DOHH2 (cell line): ENCODE results near the gene COG1.

ENCODE experiments used
- H3F3A ChIP-seq: fragments of 200-600 bp; sonication (generic), shearing (Covaris generic); 2 replicates; pipeline ENCODE4 v1.6.0; 2016; ENCODE audit warnings: antibody characterized with exemption, mild to moderate bottlenecking; ENCODE audit not compliant: control insufficient read depth, insufficient read depth
- H3K27ac ChIP-seq: fragments of 200-600 bp; sonication (generic); 2 replicates; pipeline ENCODE4 v1.5.1; 2014; ENCODE audit warnings: low read depth, mild to moderate bottlenecking, low read length, moderate library complexity
- H3K27me3 ChIP-seq: fragments of 200-600 bp; sonication (generic); 2 replicates; pipeline ENCODE4 v1.6.1; 2014; ENCODE audit warnings: mild to moderate bottlenecking, low read length, mixed read lengths; ENCODE audit not compliant: control insufficient read depth
- H3K36me3 ChIP-seq: fragments of 200-600 bp; sonication (generic); 2 replicates; pipeline ENCODE4 v1.6.1; 2014; ENCODE audit warnings: mild to moderate bottlenecking, low read length, moderate library complexity, mixed read lengths; ENCODE audit not compliant: control insufficient read depth
- H3K4me1 ChIP-seq: fragments of 200-600 bp; sonication (generic); 2 replicates; pipeline ENCODE4 v1.6.1; 2014; ENCODE audit warnings: mild to moderate bottlenecking, low read length, mixed read lengths; ENCODE audit not compliant: control insufficient read depth
- H3K4me2 ChIP-seq: fragments of 200-600 bp; sonication (generic); 2 replicates; pipeline ENCODE4 v1.6.0; 2014; ENCODE audit warnings: mild to moderate bottlenecking, low read length, moderate library complexity
- H3K4me3 ChIP-seq: fragments of 200-600 bp; sonication (generic); 2 replicates; pipeline ENCODE4 v1.5.1; 2014; ENCODE audit warnings: mild to moderate bottlenecking, low read length, mixed read lengths
- H3K79me2 ChIP-seq: fragments of 200-600 bp; sonication (generic); 2 replicates; pipeline ENCODE4 v1.6.1; 2014; ENCODE audit warnings: mild to moderate bottlenecking, low read length, mixed read lengths; ENCODE audit not compliant: control insufficient read depth
- H3K9me2 ChIP-seq: fragments of 200-600 bp; sonication (generic); replicated peaks from 2 replicates; pipeline ENCODE4 v1.6.1; 2014; ENCODE audit warnings: mild to moderate bottlenecking, low read length, mixed read lengths; ENCODE audit not compliant: control insufficient read depth
- H3K9me3 ChIP-seq: fragments of 200-600 bp; sonication (generic); 2 replicates; pipeline ENCODE4 v1.6.1; 2014; ENCODE audit warnings: antibody characterized with exemption, low read length, mixed read lengths; ENCODE audit not compliant: control insufficient read depth, insufficient read depth
- H4K20me1 ChIP-seq: fragments of 200-600 bp; sonication (generic); 2 replicates; pipeline ENCODE4 v1.6.0; 2014; ENCODE audit warnings: low read depth, mild to moderate bottlenecking, antibody characterized with exemption, low read length, moderate library complexity; ENCODE audit not compliant: control insufficient read depth, insufficient read depth
- EZH2phosphoT487 ChIP-seq: fragments of 200-600 bp; sonication (generic); IDR thresholded peaks from 2 replicates; pipeline ENCODE4 v1.6.1; 2017; ENCODE audit warnings: borderline replicate concordance, mild to moderate bottlenecking, antibody characterized with exemption, low read length, moderate library complexity, mixed read lengths
- TF ChIP-seq, protein P1 (sequence below): fragments of 200-600 bp; sonication (generic); IDR thresholded peaks from one replicate; pipeline ENCODE4 v1.5.1; 2014; ENCODE audit warnings: antibody characterized with exemption, mild to moderate bottlenecking, low read depth, low read length; ENCODE audit not compliant: poor library complexity, severe bottlenecking

The COG1 gene

DNA sequence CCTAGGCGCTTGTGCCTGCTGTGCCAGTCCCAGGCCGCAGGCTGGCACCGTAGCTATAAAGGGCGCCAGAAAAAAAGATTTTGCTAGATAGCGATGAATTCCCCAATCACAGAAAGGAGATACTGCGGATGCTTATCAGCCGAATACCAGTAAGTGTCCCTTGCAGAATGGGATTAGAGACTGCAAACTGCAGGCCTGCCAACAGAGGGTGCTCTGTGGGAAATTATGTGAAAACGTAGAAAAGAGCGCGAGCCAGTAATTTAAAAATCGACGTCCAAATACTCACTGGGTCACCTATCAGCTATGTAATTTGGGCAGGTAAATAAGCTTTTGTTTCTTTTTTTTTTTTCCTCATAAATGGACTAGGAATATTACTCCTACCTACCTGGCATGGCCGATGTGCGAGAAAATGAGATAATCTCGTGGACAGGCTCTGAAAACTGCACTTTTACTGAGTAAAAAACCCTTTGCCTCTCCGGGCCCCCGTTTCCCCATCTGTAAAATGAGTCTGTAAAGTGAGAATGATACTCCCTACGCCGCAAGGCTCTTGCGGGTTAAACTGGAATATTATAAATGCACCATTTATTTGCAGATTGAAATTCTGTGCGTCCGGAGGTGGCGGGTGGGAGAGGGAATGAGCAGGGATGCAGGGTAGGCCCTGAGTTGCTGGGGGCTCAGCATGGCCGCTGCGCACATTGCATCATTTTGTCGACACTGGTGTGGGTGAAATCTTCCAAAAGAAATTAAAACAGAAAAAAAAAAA lies 1.2 kb upstream of the COG1 start:
- Histone ChIP-seq H3K27ac (peak overlapping the region; percentile 69), H3K4me1 (peaks cover 17% of the 10 kb centered on the region), H3K9me3 (no peaks in the 10 kb centered on the region), H3K9me2 (no peaks in the 10 kb centered on the region), H3K36me3 (peaks cover 24% of the 10 kb centered on the region), H3K4me3 (peak overlapping the region; percentile 79), H4K20me1 (no peaks in the 10 kb centered on the region), H3F3A (no peaks in the 10 kb centered on the region), H3K27me3 (no peaks in the 10 kb centered on the region), H3K79me2 (peaks cover 51% of the 10 kb centered on the region), H3K4me2 (peak overlapping the region; percentile 96)
- TF ChIP-seq EZH2phosphoT487, result no peak
- TF ChIP-seq, protein P1, sequence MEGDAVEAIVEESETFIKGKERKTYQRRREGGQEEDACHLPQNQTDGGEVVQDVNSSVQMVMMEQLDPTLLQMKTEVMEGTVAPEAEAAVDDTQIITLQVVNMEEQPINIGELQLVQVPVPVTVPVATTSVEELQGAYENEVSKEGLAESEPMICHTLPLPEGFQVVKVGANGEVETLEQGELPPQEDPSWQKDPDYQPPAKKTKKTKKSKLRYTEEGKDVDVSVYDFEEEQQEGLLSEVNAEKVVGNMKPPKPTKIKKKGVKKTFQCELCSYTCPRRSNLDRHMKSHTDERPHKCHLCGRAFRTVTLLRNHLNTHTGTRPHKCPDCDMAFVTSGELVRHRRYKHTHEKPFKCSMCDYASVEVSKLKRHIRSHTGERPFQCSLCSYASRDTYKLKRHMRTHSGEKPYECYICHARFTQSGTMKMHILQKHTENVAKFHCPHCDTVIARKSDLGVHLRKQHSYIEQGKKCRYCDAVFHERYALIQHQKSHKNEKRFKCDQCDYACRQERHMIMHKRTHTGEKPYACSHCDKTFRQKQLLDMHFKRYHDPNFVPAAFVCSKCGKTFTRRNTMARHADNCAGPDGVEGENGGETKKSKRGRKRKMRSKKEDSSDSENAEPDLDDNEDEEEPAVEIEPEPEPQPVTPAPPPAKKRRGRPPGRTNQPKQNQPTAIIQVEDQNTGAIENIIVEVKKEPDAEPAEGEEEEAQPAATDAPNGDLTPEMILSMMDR, result peak; percentile 82

DNA sequence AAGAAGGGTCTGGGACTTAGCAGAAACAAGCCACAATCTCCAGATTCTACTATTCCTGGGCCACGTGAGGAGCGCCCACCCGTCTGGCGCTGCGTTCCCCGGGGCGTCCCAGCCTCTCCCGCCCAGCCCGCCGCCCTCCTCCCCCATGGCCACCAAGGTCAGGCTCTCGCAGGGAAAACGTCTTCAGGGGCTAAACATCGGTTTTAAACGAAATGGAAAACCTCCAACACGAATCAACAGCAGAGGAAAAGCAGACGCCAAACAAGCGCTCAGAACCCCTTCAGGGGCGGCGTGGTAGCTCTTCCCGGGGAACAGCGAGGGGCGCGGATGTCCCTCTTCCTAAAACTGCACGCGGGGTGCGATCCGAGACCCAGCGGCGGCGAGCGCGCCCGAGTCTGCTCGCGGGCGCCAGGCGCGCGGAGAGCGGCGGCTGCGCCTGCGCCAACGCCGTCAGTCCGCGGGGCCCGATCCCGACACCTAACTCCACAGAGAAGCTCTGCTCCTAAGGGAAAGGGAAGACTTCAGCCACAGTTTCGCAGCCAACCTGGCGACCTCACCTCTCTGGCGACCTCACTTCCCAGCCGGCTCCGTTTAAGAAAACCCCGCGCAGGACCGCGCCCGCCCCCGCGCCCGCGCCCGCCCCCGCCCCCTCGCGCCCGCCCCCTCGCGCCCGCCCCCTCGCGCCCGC lies 505 bp upstream of the COG1 start:
- no peaks in the 10 kb centered on the region for H3K27me3 ChIP-seq
- TF ChIP-seq, protein P1, result no peak
- no peak for TF ChIP-seq EZH2phosphoT487

DNA sequence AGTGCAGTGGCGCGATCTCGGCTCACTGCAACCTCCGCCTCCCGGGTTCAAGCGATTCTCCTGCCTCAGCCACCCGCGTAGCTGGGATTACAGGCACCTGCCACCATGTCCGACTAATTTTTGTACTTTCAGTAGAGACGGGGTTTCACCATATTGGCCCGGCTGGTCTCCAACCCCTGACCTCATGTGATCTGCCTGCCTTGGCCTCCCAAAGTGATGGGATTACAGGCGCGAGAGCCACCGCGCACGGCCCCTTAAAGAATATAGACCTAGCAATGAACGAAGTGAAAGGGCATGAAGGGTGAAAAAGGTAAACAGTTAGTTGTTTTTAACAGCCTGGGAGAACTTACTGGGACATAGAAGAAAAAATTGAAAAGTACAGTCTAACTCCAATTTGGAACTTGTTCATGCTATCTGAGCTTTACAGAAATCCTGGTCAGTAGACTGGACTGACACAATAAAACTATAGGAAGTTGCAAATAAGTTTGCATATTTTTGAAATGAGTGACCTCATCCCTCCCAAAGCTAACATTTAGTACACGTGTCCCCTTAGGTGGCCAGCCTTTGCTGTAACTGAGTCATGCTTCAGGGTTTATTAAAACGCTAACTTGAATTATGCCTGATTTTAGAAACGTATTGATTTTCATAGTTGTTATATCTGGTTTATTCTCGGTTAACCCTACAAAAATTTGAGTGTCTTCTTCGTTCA lies 1.8 kb downstream of the COG1 start:
- H3K9me3 ChIP-seq, result no peaks in the 10 kb centered on the region
- H3K4me2 ChIP-seq, result 0 out of 2 replicates have a peak overlapping the region, but pooled peaks have one; percentile 0
- TF ChIP-seq, protein P1, result no peak
- TF ChIP-seq EZH2phosphoT487, result no peak
- H3K27me3 ChIP-seq, result no peaks in the 10 kb centered on the region
- no peaks in the 10 kb centered on the region for H3F3A ChIP-seq
- no peaks in the 10 kb centered on the region for H3K9me2 ChIP-seq
- H3K4me1 ChIP-seq, result peaks cover 17% of the 10 kb centered on the region
- H4K20me1 ChIP-seq, result no peaks in the 10 kb centered on the region
- no peak overlapping the region for H3K4me3 ChIP-seq
- peaks cover 39% of the 10 kb centered on the region for H3K36me3 ChIP-seq
- H3K27ac ChIP-seq, result no peak overlapping the region
- H3K79me2 ChIP-seq, result peaks cover 43% of the 10 kb centered on the region

More for the DNA sequence above, 505 bp upstream of the COG1 start:
- Histone ChIP-seq H3K27ac (peak overlapping the region; percentile 69), H3K4me3 (peak overlapping the region; percentile 79), H3K9me3 (no peaks in the 10 kb centered on the region), H3K4me1 (peaks cover 17% of the 10 kb centered on the region), H3F3A (no peaks in the 10 kb centered on the region), H3K79me2 (peaks cover 51% of the 10 kb centered on the region), H3K9me2 (no peaks in the 10 kb centered on the region), H3K4me2 (peak overlapping the region; percentile 96), H4K20me1 (no peaks in the 10 kb centered on the region), H3K36me3 (peaks cover 31% of the 10 kb centered on the region)
